ENCODE measurements around the gene RPL6.
"Not testable (repeated sequence)": the region's sequence is repeated elsewhere in the genome, so short reads cannot be mapped to it uniquely, and the experiment has no call there.

Gene RPL6

GRCh38 chr12:112420740-112421139 lies 11.3 kb upstream of the RPL6 start:
- FAIRE-seq (no peak), DNase-seq (ENCODE audit: insufficient read length, low spot score) (no peak)

GRCh38 chr12:112419297-112420133 lies 10.1 kb upstream of the RPL6 start:
- FAIRE-seq: no peak
- peak; percentile 73 for DNase-seq (ENCODE audit: insufficient read length, low spot score)

GRCh38 chr12:112418608-112419296 lies 9.3 kb upstream of the RPL6 start, which contains the start of gene PTPN11:
Gene PTPN11 (plus strand): TSS chr12:112418947. CDS start chr12:112419112, 165 bp downstream.
- FAIRE-seq (peak; percentile 64), DNase-seq (ENCODE audit: insufficient read length, low spot score) (peak; percentile 78)

- no peak for DNase-seq (ENCODE audit: insufficient read length, low spot score)
- no peak for FAIRE-seq
Measured at GRCh38 chr12:112418273-112418607, 8.8 kb upstream of the RPL6 start.

GRCh38 chr12:112415457-112415856 lies 6.1 kb upstream of the RPL6 start:
- DNase-seq (ENCODE audit: insufficient read length, low spot score); FAIRE-seq: not testable (repeated sequence)

GRCh38 chr12:112413855-112414625 lies 4.6 kb upstream of the RPL6 start:
- no peak for FAIRE-seq

GRCh38 chr12:112409906-112410244 lies 470 bp upstream of the RPL6 start:
- no peak for FAIRE-seq

More at GRCh38 chr12:112413855-112414625, 4.6 kb upstream of the RPL6 start:
- no peak for DNase-seq (ENCODE audit: insufficient read length, low spot score)

GRCh38 chr12:112408621-112409020 lies 784 bp downstream of the RPL6 start:
- no peak for FAIRE-seq
- DNase-seq (ENCODE audit: insufficient read length, low spot score): no peak

More at GRCh38 chr12:112409906-112410244, 470 bp upstream of the RPL6 start:
- no peak for DNase-seq (ENCODE audit: insufficient read length, low spot score)

GRCh38 chr12:112407683-112408082 lies 1.7 kb downstream of the RPL6 start:
- not testable (repeated sequence) for DNase-seq (ENCODE audit: insufficient read length, low spot score); FAIRE-seq

GRCh38 chr12:112406519-112407488 lies 2.6 kb downstream of the RPL6 start:
- DNase-seq (ENCODE audit: insufficient read length, low spot score) (no peak), FAIRE-seq (no peak)

GRCh38 chr12:112401903-112402498 lies 7.4 kb downstream of the RPL6 start:
- DNase-seq (ENCODE audit: insufficient read length, low spot score): no peak
- FAIRE-seq: no peak

- no peak for FAIRE-seq
- no peak for DNase-seq (ENCODE audit: insufficient read length, low spot score)
Measured at GRCh38 chr12:112401054-112401453, 8.4 kb downstream of the RPL6 start.

- FAIRE-seq (no peak), DNase-seq (ENCODE audit: insufficient read length, low spot score) (no peak)
Measured at GRCh38 chr12:112393328-112393727, 16.1 kb downstream of the RPL6 start.

- FAIRE-seq; DNase-seq (ENCODE audit: insufficient read length, low spot score): not testable (repeated sequence)
Measured at GRCh38 chr12:112389922-112390654, 19.3 kb downstream of the RPL6 start.

GRCh38 chr12:112389228-112389627 lies 20.2 kb downstream of the RPL6 start:
- DNase-seq (ENCODE audit: insufficient read length, low spot score) (no peak), FAIRE-seq (no peak)

- DNase-seq (ENCODE audit: insufficient read length, low spot score) (no peak), FAIRE-seq (no peak)
Measured at GRCh38 chr12:112386726-112387125, 22.7 kb downstream of the RPL6 start.

GRCh38 chr12:112382866-112383265 lies 26.5 kb downstream of the RPL6 start:
- FAIRE-seq (no peak), DNase-seq (ENCODE audit: insufficient read length, low spot score) (no peak)

- FAIRE-seq (peak; percentile 89), DNase-seq (ENCODE audit: insufficient read length, low spot score) (peak; percentile 97)
Measured at GRCh38 chr12:112381883-112382796, 27.3 kb downstream of the RPL6 start, which contains the start of gene HECTD4. Gene HECTD4 (minus strand): TSS chr12:112382431. CDS start chr12:112382128, 303 bp downstream.
